H1 (cell line): Measurements from ENCODE around the gene IL20RB. TPM values are rescaled to one million over a fixed set of nuclear protein-coding genes. Genes with fewer than 3 reads are reported as not detected.

Experiments used
- CTCF ChIA-PET: fragments of 300-600 bp; sonication (Branson Sonifier 250); formaldehyde crosslinking; loops from one replicate; lab custom pipeline; 2021; ENCODE audit not compliant: partially characterized antibody; lab: Charles Lee
- POLR2A ChIA-PET: fragments of 300-600 bp; sonication (Branson Sonifier 250); formaldehyde crosslinking; loops from one replicate; lab custom pipeline; 2021; ENCODE audit warnings: inconsistent platforms; ENCODE audit not compliant: partially characterized antibody; lab: Charles Lee
- DNase-seq, 2 experiments: peaks; one replicate each; pipeline versions ENCODE4 v3.0.0 to v3.0.0-alpha.2; 2010 to 2022; ENCODE audit warnings: low spot score in 2 of 2, low read depth in 1 of 2, mixed read lengths in 1 of 2
- FAIRE-seq: peaks from 2 replicates; lab custom pipeline; 2011; peaks lifted over from hg19 to GRCh38; lab: Jason Lieb, UNC
- H2AFZ ChIP-seq: 2 replicates; pipeline ENCODE4 v1.8.1; 2012; ENCODE audit warnings: low read length, inconsistent platforms
- H2AK5ac ChIP-seq: 2 replicates; pipeline ENCODE4 v1.6.1; 2013; ENCODE audit warnings: low read depth, low read length
- H2BK120ac ChIP-seq: replicated peaks from 2 replicates; pipeline ENCODE3; 2013; ENCODE audit warnings: low read depth, low read length, inconsistent platforms
- H2BK12ac ChIP-seq: 2 replicates; pipeline ENCODE4 v1.6.1; 2013; ENCODE audit warnings: low read depth, low read length
- H2BK15ac ChIP-seq: 2 replicates; pipeline ENCODE4 v1.6.1; 2013; ENCODE audit warnings: low read length
- H2BK20ac ChIP-seq: 2 replicates; pipeline ENCODE4 v1.6.1; 2013; ENCODE audit warnings: low read length
- H2BK5ac ChIP-seq: 2 replicates; pipeline ENCODE4 v1.6.1; 2013; ENCODE audit warnings: low read depth, low read length
- H3K14ac ChIP-seq: 2 replicates; pipeline ENCODE4 v1.6.1; 2013; ENCODE audit warnings: inconsistent platforms; ENCODE audit not compliant: insufficient read length
- H3K18ac ChIP-seq: 2 replicates; pipeline ENCODE4 v1.6.1; 2013; ENCODE audit warnings: low read length; ENCODE audit errors: extremely low read depth
- H3K23ac ChIP-seq: 2 replicates; pipeline ENCODE4 v1.6.1; 2013; ENCODE audit warnings: inconsistent platforms; ENCODE audit not compliant: insufficient read length
- H3K23me2 ChIP-seq: 2 replicates; pipeline ENCODE4 v1.6.1; 2013; ENCODE audit warnings: low read depth, low read length
- H3K27ac ChIP-seq: 2 replicates; pipeline ENCODE4 v1.6.1; 2011; ENCODE audit warnings: low read depth, low read length, inconsistent platforms
- H3K27me3 ChIP-seq, 4 experiments: replicated peaks in 1 of 4; 1 replicate in 1 of 4; 2 replicates in 3 of 4; pipeline versions ENCODE4 v1.6.1 to v1.8.1; 2011 to 2013; ENCODE audit warnings: low read length in 3 of 4, mild to moderate bottlenecking in 3 of 4, inconsistent platforms in 2 of 4, mixed read lengths in 2 of 4, moderate library complexity in 1 of 4; ENCODE audit not compliant: control insufficient read depth in 3 of 4, insufficient read depth in 3 of 4; ENCODE audit errors: extremely low read depth in 1 of 4
- H3K36me3 ChIP-seq, 4 experiments: 2 replicates each; pipeline versions ENCODE4 v1.6.1 to v1.8.1; 2011 to 2013; ENCODE audit warnings: mild to moderate bottlenecking in 4 of 4, low read length in 3 of 4, moderate library complexity in 2 of 4, control low read depth in 1 of 4, inconsistent platforms in 1 of 4; ENCODE audit not compliant: insufficient read depth in 4 of 4, control insufficient read depth in 2 of 4
- H3K4ac ChIP-seq: replicated peaks from 2 replicates; pipeline ENCODE3; 2013; ENCODE audit warnings: low read length, low read depth, mixed read lengths, inconsistent platforms; ENCODE audit not compliant: insufficient read length
- H3K4me1 ChIP-seq, 4 experiments: replicated peaks in 1 of 4; 1 replicate in 1 of 4; 2 replicates in 3 of 4; pipeline versions ENCODE4 v1.6.1 to v1.8.1; 2011 to 2013; ENCODE audit warnings: low read length in 3 of 4, inconsistent platforms in 2 of 4, mixed read lengths in 1 of 4; ENCODE audit not compliant: insufficient read depth in 4 of 4, control insufficient read depth in 3 of 4
- H3K4me2 ChIP-seq, 2 experiments: 2 replicates each; pipeline versions ENCODE4 v1.6.1 to v1.8.1; 2011 to 2013; ENCODE audit warnings: low read depth in 2 of 2, low read length in 2 of 2, control low read depth in 1 of 2, inconsistent platforms in 1 of 2, mild to moderate bottlenecking in 1 of 2; ENCODE audit not compliant: insufficient read depth in 1 of 2
- H3K4me3 ChIP-seq, 4 experiments: fragments of 200-600, 300-600 bp in 1 of 4; sonication (generic), shearing (Covaris generic), sonication (Bioruptor Twin) in 1 of 4; 2 replicates each; pipeline versions ENCODE4 v1.5.1 to v1.8.1; 2011 to 2016; ENCODE audit warnings: low read length in 4 of 4, low read depth in 3 of 4, control low read depth in 2 of 4, inconsistent platforms in 2 of 4, mild to moderate bottlenecking in 2 of 4, mixed read lengths in 1 of 4, moderate library complexity in 1 of 4; ENCODE audit not compliant: insufficient read depth in 2 of 4; ENCODE audit errors: extremely low read depth in 1 of 4
- H3K56ac ChIP-seq: replicated peaks from 2 replicates; pipeline ENCODE3; 2013; ENCODE audit warnings: low read depth, mild to moderate bottlenecking, mixed read lengths, low read length, inconsistent platforms; ENCODE audit not compliant: insufficient read length
- H3K79me1 ChIP-seq: 2 replicates; pipeline ENCODE4 v1.6.1; 2013; ENCODE audit warnings: low read depth, low read length, control low read depth
- H3K79me2 ChIP-seq, 2 experiments: 2 replicates each; pipeline versions ENCODE4 v1.6.1 to v1.8.1; 2012 to 2013; ENCODE audit warnings: low read length in 2 of 2, mild to moderate bottlenecking in 2 of 2, inconsistent platforms in 1 of 2; ENCODE audit not compliant: insufficient read depth in 2 of 2, control insufficient read depth in 1 of 2
- H3K9ac ChIP-seq, 4 experiments: replicated peaks in 1 of 4; 1 replicate in 1 of 4; 2 replicates in 3 of 4; pipeline versions ENCODE4 v1.6.1 to v1.8.1; 2011 to 2013; ENCODE audit warnings: low read depth in 3 of 4, low read length in 3 of 4, control low read depth in 2 of 4, mild to moderate bottlenecking in 2 of 4, moderate library complexity in 2 of 4, inconsistent platforms in 1 of 4; ENCODE audit errors: extremely low read depth in 1 of 4
- H3K9me3 ChIP-seq, 2 experiments: 2 replicates each; pipeline versions ENCODE4 v1.6.1 to v1.8.1; 2012 to 2013; ENCODE audit warnings: mild to moderate bottlenecking in 2 of 2, moderate library complexity in 2 of 2, control low read depth in 1 of 2, inconsistent platforms in 1 of 2, low read depth in 1 of 2, low read length in 1 of 2, mixed read lengths in 1 of 2; ENCODE audit not compliant: insufficient read depth in 2 of 2
- H4K20me1 ChIP-seq, 2 experiments: replicated peaks in 1 of 2; 2 replicates each; pipeline versions ENCODE3 to v1.8.1; 2011 to 2013; ENCODE audit warnings: inconsistent platforms in 2 of 2, low read length in 2 of 2, mild to moderate bottlenecking in 1 of 2; ENCODE audit not compliant: insufficient read depth in 2 of 2, control insufficient read depth in 1 of 2
- H4K5ac ChIP-seq: 2 replicates; pipeline ENCODE4 v1.6.1; 2013; ENCODE audit warnings: low read length, low read depth, mixed read lengths, inconsistent platforms; ENCODE audit not compliant: insufficient read length
- H4K8ac ChIP-seq: 2 replicates; pipeline ENCODE4 v1.8.0; 2013; ENCODE audit warnings: mild to moderate bottlenecking, moderate library complexity, low read length, inconsistent platforms; ENCODE audit not compliant: insufficient read depth; ENCODE audit errors: extremely low read depth
- H4K91ac ChIP-seq: replicated peaks from 2 replicates; pipeline ENCODE3; 2013; ENCODE audit warnings: low read length, mixed read lengths, inconsistent platforms; ENCODE audit not compliant: insufficient read length
- BACH1 ChIP-seq: IDR thresholded peaks from 2 replicates; pipeline ENCODE4 v1.6.1; 2012; ENCODE audit warnings: low read length, improper control_type of control experiment
- CHD2 ChIP-seq: IDR thresholded peaks from 2 replicates; pipeline ENCODE4 v1.6.1; 2012; ENCODE audit warnings: low read length, improper control_type of control experiment
- JUND ChIP-seq: IDR thresholded peaks from 2 replicates; pipeline ENCODE4 v1.6.1; 2011; ENCODE audit warnings: mild to moderate bottlenecking, improper control_type of control experiment, low read length
- KDM1A ChIP-seq: fragments of 200-600, 300-600 bp; sonication (generic); IDR thresholded peaks from 2 replicates; pipeline ENCODE4 v1.7.1; 2016; ENCODE audit warnings: mild to moderate bottlenecking, low read length, borderline replicate concordance
- KDM5A ChIP-seq: fragments of 200-600 bp; IDR thresholded peaks from 2 replicates; pipeline ENCODE4 v1.7.1; 2012; ENCODE audit warnings: mild to moderate bottlenecking, low read length, inconsistent platforms, mixed read lengths
- NANOG ChIP-seq: IDR thresholded peaks from 2 replicates; pipeline ENCODE4 v1.6.1; 2011; ENCODE audit warnings: low read length, low read depth, mild to moderate bottlenecking, inconsistent platforms; ENCODE audit not compliant: insufficient read depth, poor library complexity, severe bottlenecking
- POLR2AphosphoS5 ChIP-seq: IDR thresholded peaks from 2 replicates; pipeline ENCODE4 v1.6.1; 2011; ENCODE audit warnings: low read depth, low read length
- POU5F1 ChIP-seq: IDR thresholded peaks from 2 replicates; pipeline ENCODE4 v1.6.1; 2011; ENCODE audit warnings: low read depth, mild to moderate bottlenecking, low read length, moderate library complexity
- RAD21 ChIP-seq, 2 experiments: IDR thresholded peaks in 1 of 2; conservative IDR thresholded peaks in 1 of 2; 2 replicates each; pipeline ENCODE4 v1.6.1; 2011; ENCODE audit warnings: low read depth in 2 of 2, low read length in 2 of 2, improper control_type of control experiment in 1 of 2, inconsistent platforms in 1 of 2, mild to moderate bottlenecking in 1 of 2, moderate library complexity in 1 of 2
- RXRA ChIP-seq: IDR thresholded peaks from 2 replicates; pipeline ENCODE4 v1.6.1; 2011; ENCODE audit warnings: low read depth, mild to moderate bottlenecking, low read length, moderate library complexity; ENCODE audit not compliant: insufficient read depth
- SAP30 ChIP-seq: fragments of 300-600 bp; sonication (generic); IDR thresholded peaks from 2 replicates; pipeline ENCODE4 v1.7.1; 2012; ENCODE audit warnings: low read length, moderate library complexity, mild to moderate bottlenecking, inconsistent platforms; ENCODE audit not compliant: insufficient read depth, insufficient replicate concordance
- SIRT6 ChIP-seq: IDR thresholded peaks from one replicate; pipeline ENCODE4 v1.7.1; 2012; ENCODE audit warnings: low read length, inconsistent platforms
- YY1 ChIP-seq: IDR thresholded peaks from 2 replicates; pipeline ENCODE4 v1.6.1; 2011; ENCODE audit warnings: low read depth, mild to moderate bottlenecking, low read length
- WGBS, 2 experiments: shearing (Covaris generic) in 1 of 2; methylation state at CpG; one replicate each; pipeline versions ENCODE4 v1.1.6 to v1.1.7; 2013 to 2015; ENCODE audit warnings: low lambda C conversion rate in 2 of 2, mixed read lengths in 2 of 2, inconsistent platforms in 1 of 2, low coverage in 1 of 2, missing lambda C conversion rate in 1 of 2; ENCODE audit not compliant: insufficient replicate concordance in 2 of 2, insufficient coverage in 1 of 2, insufficient read length in 1 of 2; ENCODE audit errors: extremely low coverage in 1 of 2, missing lambda C conversion rate in 1 of 2; 5-methylcytosine and 5-hydroxymethylcytosine counted together
- polyA plus RNA-seq, 7 experiments: library from polyadenylated mRNA; depleted of rRNA in 3 of 7; stranded (reverse) in 5 of 7; unstranded in 2 of 7; fragments of >200 nt in 5 of 7; fragments of 200-250 nt in 2 of 7; gene quantifications; 1 replicate in 5 of 7; 2 replicates in 1 of 7; 4 replicates in 1 of 7; pipeline versions ENCODE4 v1.2.1 to v1.2.3, GENCODE V29; 2011 to 2013; ENCODE audit warnings: missing spikeins in 2 of 7, mixed read lengths in 2 of 7
- total RNA-seq: library from RNA; stranded (reverse); fragmentation: NEBNext Ultra II Directional; extraction: Animal tissue kit (Norgen Biotek cat#: 25700); gene quantifications from 2 replicates; pipeline ENCODE4 v1.2.1, GENCODE V29; 2021
- TF ChIP-seq, protein P1 (sequence below): IDR thresholded peaks from 2 replicates; pipeline ENCODE4 v1.6.1; 2012; ENCODE audit warnings: inconsistent platforms

The IL20RB gene
- total and polyA plus RNA-seq, 2 of the 8 experiments (the other 6 are each of a cell fraction or from before 2014, with no cell fraction given), result 1.6 to 1.8 TPM

DNA sequence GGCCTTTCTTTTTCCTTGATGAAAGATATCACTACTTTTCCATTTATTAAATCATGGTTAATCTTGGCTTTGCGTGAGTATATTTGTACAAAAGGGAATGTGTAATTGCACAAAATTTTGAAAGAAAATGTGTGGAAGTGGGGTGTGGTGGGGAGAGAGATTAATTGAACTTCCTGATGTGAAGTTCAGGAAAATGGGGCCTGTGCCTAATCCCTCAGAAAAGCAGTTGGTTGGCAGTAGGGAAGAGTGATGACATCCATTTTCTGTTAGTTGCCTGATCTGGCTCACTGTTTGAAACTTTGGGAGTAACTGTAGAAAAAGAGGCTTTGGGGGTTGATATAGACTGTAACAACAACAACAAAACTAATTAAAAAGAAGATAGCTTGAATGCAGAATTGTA, 10.8 kb upstream of the IL20RB start:
- DNase-seq (no peak), FAIRE-seq (no peak)
- H3K18ac ChIP-seq, result no peak overlapping the region
- POLR2A ChIA-PET, result no interaction called here
- H3K4ac ChIP-seq, result no peak overlapping the region
- no peak overlapping the region for H2BK120ac ChIP-seq
- H4K5ac ChIP-seq, result no peak overlapping the region
- H4K8ac ChIP-seq, result no peak overlapping the region
- no peak overlapping the region for H3K14ac ChIP-seq
- peaks cover 4% of the 10 kb centered on the region; the same call in 1 of the 2 replicates for H3K79me1 ChIP-seq
- no peak overlapping the region for H2AFZ ChIP-seq
- no peaks in the 10 kb centered on the region for H3K23me2 ChIP-seq
- peaks cover 0 to 8% (median 2%) of the 10 kb centered on the region in 4 experiments; a peak in 4 of 7 replicates for H3K4me1 ChIP-seq
- no peak overlapping the region for H3K56ac ChIP-seq
- no peak overlapping the region for H2BK15ac ChIP-seq
- no peak overlapping the region for H3K4me3 ChIP-seq
- peaks cover 0 to 4% (median 3%) of the 10 kb centered on the region in 4 experiments; a peak in 2 of 8 replicates for H3K36me3 ChIP-seq
- H3K4me2 ChIP-seq, result no peak overlapping the region
- no peak overlapping the region for H3K27ac ChIP-seq
- H3K27me3 ChIP-seq, result no peaks in the 10 kb centered on the region
- H3K79me2 ChIP-seq, result peaks cover 0 to 22% of the 10 kb centered on the region in 2 experiments; a peak in 1 of 4 replicates
- H2BK20ac ChIP-seq, result no peak overlapping the region
- no peak overlapping the region for H3K9ac ChIP-seq
- no peak overlapping the region for H4K91ac ChIP-seq
- no peaks in the 10 kb centered on the region for H4K20me1 ChIP-seq
- H2BK12ac ChIP-seq, result no peak overlapping the region
- 89% methylated on average over 1 of the region's 1 CpG; no CpG with 5 or more reads in 1 of the 2 experiments for WGBS, 2 experiments
- no peaks in the 10 kb centered on the region for H3K9me3 ChIP-seq
- CTCF ChIA-PET, result interaction anchor here (0.5 kb wide), 1 partner anchor 636 kb away, joined by 3 read pairs; no protein-coding TSS in a partner anchor
- H2AK5ac ChIP-seq, result no peak overlapping the region
- no peak overlapping the region for H3K23ac ChIP-seq
- no peak overlapping the region for H2BK5ac ChIP-seq
- TF ChIP-seq NANOG (no peak), SAP30 (no peak), BACH1 (no peak), JUND (no peak), KDM5A (no peak), KDM1A (no peak), RAD21 (IDR thresholded peaks at IDR 0.05 in 1 of 2, conservative IDR thresholded peaks at IDR 0.05 in 1 of 2; ENCODE audit: low read depth in 2 of 2, low read length in 2 of 2) (no peak), POLR2AphosphoS5 (no peak), POU5F1 (no peak), RXRA (no peak), CHD2 (no peak), SIRT6 (no peak), YY1 (no peak)
- TF ChIP-seq, protein P1, sequence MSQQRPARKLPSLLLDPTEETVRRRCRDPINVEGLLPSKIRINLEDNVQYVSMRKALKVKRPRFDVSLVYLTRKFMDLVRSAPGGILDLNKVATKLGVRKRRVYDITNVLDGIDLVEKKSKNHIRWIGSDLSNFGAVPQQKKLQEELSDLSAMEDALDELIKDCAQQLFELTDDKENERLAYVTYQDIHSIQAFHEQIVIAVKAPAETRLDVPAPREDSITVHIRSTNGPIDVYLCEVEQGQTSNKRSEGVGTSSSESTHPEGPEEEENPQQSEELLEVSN, result no peak
